OCI-LY3 (cell line): ENCODE measurements around the gene ARMC8.

Source experiments
- CTCF ChIP-seq: fragments of 200-600, 300-600 bp; sonication (generic); IDR thresholded peaks from 2 replicates; pipeline ENCODE4 v1.5.1; 2014; ENCODE audit warnings: antibody characterized with exemption, low read length, low read depth
- EZH2phosphoT487 ChIP-seq: fragments of 200-600 bp; shearing (Covaris generic); IDR thresholded peaks from 2 replicates; pipeline ENCODE4 v1.6.1; 2018; ENCODE audit warnings: antibody characterized with exemption, mixed run types, low read depth

- TF ChIP-seq CTCF (no peak), EZH2phosphoT487 (no peak)
These were observed 62.5 kb downstream of the ARMC8 start for GRCh38 chr3:138249636-138250035.
